ENCODE measurements around the gene BAHCC1.

The BAHCC1 gene

DNA sequence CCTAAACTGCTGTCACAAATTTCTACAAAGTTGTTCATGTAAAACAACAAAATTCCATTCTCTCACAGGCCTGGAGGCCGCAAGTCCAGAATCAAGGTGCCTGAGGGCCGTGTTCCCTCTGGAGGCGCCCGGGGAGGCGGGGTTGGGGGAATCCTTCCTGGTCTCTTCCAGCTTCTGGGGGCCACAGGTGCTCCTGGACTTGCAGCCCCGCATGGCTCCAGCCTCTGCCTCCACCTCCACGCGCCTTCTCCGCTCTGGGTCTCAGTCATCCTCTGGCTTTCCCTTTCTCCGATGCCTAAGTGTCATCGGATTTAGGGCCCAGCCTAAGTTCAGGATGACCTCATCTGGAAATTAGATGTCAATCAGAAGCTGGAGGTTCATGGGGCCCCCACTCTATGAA, 28.6 kb upstream of the BAHCC1 start:
- H3K9ac ChIP-seq (ENCODE audit: low read length) = no peak overlapping the region
- peaks cover 11% of the 10 kb centered on the region for H3K4me1 ChIP-seq (ENCODE audit: low read length)
- no peaks in the 10 kb centered on the region for H3K9me3 ChIP-seq (ENCODE audit: insufficient read depth, low read length)
- H3K4me2 ChIP-seq (ENCODE audit: low read length) = no peak overlapping the region
- H3K27ac ChIP-seq (ENCODE audit: low read length) = no peak overlapping the region
- H3K36me3 ChIP-seq (replicated peaks; ENCODE audit: low read depth, low read length) = no peaks in the 10 kb centered on the region
- H3K27me3 ChIP-seq (ENCODE audit: low read depth, low read length) = peaks cover 7% of the 10 kb centered on the region; the same call in 1 of the 2 replicates
- H3K79me2 ChIP-seq (ENCODE audit: low read length) = no peaks in the 10 kb centered on the region
- no peak overlapping the region for H3K4me3 ChIP-seq (ENCODE audit: low read length)
- H2AFZ ChIP-seq (ENCODE audit: low read depth, low read length) = no peak overlapping the region
- TF ChIP-seq EZH2phosphoT487 (IDR thresholded peaks at IDR 0.05; ENCODE audit: low read depth) = no peak
- TF ChIP-seq CTCF (IDR thresholded peaks at IDR 0.05; ENCODE audit: low read depth, low read length) = no peak
- no peaks in the 10 kb centered on the region for H4K20me1 ChIP-seq (ENCODE audit: insufficient read depth, low read length)

GRCh38 chr17:81367171-81367570, 28.1 kb upstream of the BAHCC1 start:
- no peak overlapping the region for H3K4me3 ChIP-seq (ENCODE audit: low read length)

DNA sequence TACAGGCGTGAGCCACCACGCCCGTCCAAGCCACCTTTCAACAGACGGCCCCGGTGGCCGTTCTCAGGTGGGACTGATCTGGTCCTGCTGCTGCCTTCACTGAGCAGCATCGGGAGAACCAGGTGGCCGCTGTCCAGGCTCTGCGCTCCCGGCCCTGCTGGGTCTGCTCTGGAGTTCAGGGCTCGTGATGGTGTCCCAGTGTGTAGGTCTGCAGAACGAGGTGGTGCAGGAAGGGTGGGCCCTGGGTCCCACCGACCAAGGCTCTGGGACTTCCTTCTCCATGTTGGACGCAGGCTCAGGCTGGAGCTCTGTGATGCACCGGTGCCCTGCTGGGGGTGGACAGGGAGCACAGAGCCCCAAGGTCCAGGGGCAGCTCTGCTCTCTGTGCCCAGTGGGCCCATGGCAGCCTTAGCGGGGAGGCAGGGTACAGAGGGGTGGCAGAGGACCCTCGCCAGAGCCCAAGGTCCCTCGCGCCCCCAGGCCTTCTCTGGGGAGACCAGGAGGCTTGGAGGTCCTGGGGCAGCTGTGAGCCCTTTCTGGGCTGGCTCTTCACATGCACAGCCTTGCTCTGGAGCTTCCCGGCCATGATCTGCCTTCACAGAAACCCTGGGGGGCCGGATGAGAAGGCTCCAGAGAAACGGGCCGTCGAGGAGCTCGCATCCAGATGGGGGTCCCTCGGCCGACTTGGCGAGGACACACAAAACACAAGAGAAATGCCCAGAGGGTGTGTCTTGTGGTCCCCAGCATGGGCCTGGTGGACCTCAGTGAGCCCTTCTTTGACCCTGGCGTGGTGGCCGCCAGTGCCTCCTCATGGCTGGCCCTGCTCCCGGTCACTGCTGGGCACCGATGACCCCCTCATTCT, 26.9 kb upstream of the BAHCC1 start:
- Histone ChIP-seq H3K4me1 (ENCODE audit: low read length) (peaks cover 8% of the 10 kb centered on the region), H3K27ac (ENCODE audit: low read length) (no peak overlapping the region)
- no peak for TF ChIP-seq EZH2phosphoT487 (IDR thresholded peaks at IDR 0.05; ENCODE audit: low read depth)
- no peak for TF ChIP-seq CTCF (IDR thresholded peaks at IDR 0.05; ENCODE audit: low read depth, low read length)

More at GRCh38 chr17:81367171-81367570, 28.1 kb upstream of the BAHCC1 start:
- TF ChIP-seq CTCF (IDR thresholded peaks at IDR 0.05; ENCODE audit: low read depth, low read length) (no peak), EZH2phosphoT487 (IDR thresholded peaks at IDR 0.05; ENCODE audit: low read depth) (no peak)
- no peak overlapping the region for H3K27ac ChIP-seq (ENCODE audit: low read length)
- H3K9me3 ChIP-seq (ENCODE audit: insufficient read depth, low read length) = no peaks in the 10 kb centered on the region
- H3K9ac ChIP-seq (ENCODE audit: low read length) = no peak overlapping the region
- H3K27me3 ChIP-seq (ENCODE audit: low read depth, low read length) = peaks cover 7% of the 10 kb centered on the region; the same call in 1 of the 2 replicates
- no peaks in the 10 kb centered on the region for H4K20me1 ChIP-seq (ENCODE audit: insufficient read depth, low read length)
- peaks cover 8% of the 10 kb centered on the region for H3K4me1 ChIP-seq (ENCODE audit: low read length)
- H3K36me3 ChIP-seq (replicated peaks; ENCODE audit: low read depth, low read length) = no peaks in the 10 kb centered on the region
- no peak overlapping the region for H3K4me2 ChIP-seq (ENCODE audit: low read length)
- no peaks in the 10 kb centered on the region for H3K79me2 ChIP-seq (ENCODE audit: low read length)
- no peak overlapping the region for H2AFZ ChIP-seq (ENCODE audit: low read depth, low read length)

GRCh38 chr17:81370294-81370693, 25.0 kb upstream of the BAHCC1 start:
- no peak overlapping the region for H2AFZ ChIP-seq (ENCODE audit: low read depth, low read length)
- H3K4me1 ChIP-seq (ENCODE audit: low read length) = peaks cover 7% of the 10 kb centered on the region
- H3K9me3 ChIP-seq (ENCODE audit: insufficient read depth, low read length) = no peaks in the 10 kb centered on the region
- H3K27ac ChIP-seq (ENCODE audit: low read length) = no peak overlapping the region
- no peak overlapping the region for H3K4me2 ChIP-seq (ENCODE audit: low read length)
- H4K20me1 ChIP-seq (ENCODE audit: insufficient read depth, low read length) = no peaks in the 10 kb centered on the region
- no peak overlapping the region for H3K4me3 ChIP-seq (ENCODE audit: low read length)
- H3K79me2 ChIP-seq (ENCODE audit: low read length) = no peaks in the 10 kb centered on the region
- TF ChIP-seq CTCF (IDR thresholded peaks at IDR 0.05; ENCODE audit: low read depth, low read length) (no peak), EZH2phosphoT487 (IDR thresholded peaks at IDR 0.05; ENCODE audit: low read depth) (no peak)
- H3K36me3 ChIP-seq (replicated peaks; ENCODE audit: low read depth, low read length) = no peaks in the 10 kb centered on the region
- H3K27me3 ChIP-seq (ENCODE audit: low read depth, low read length) = peaks cover 3% of the 10 kb centered on the region; the same call in 1 of the 2 replicates
- H3K9ac ChIP-seq (ENCODE audit: low read length) = no peak overlapping the region

More for the DNA sequence above, 26.9 kb upstream of the BAHCC1 start:
- H3K4me2 ChIP-seq (ENCODE audit: low read length) = no peak overlapping the region
- peaks cover 7% of the 10 kb centered on the region; the same call in 1 of the 2 replicates for H3K27me3 ChIP-seq (ENCODE audit: low read depth, low read length)
- H3K36me3 ChIP-seq (replicated peaks; ENCODE audit: low read depth, low read length) = no peaks in the 10 kb centered on the region
- no peak overlapping the region for H3K4me3 ChIP-seq (ENCODE audit: low read length)
- no peaks in the 10 kb centered on the region for H3K9me3 ChIP-seq (ENCODE audit: insufficient read depth, low read length)
- no peak overlapping the region for H2AFZ ChIP-seq (ENCODE audit: low read depth, low read length)
- no peaks in the 10 kb centered on the region for H4K20me1 ChIP-seq (ENCODE audit: insufficient read depth, low read length)
- no peaks in the 10 kb centered on the region for H3K79me2 ChIP-seq (ENCODE audit: low read length)
- no peak overlapping the region for H3K9ac ChIP-seq (ENCODE audit: low read length)

Measured in OCI-LY3 (cell line).